GM12878 (cell line): ENCODE measurements around the gene SH3BGRL3. TPM values are rescaled to one million over a fixed set of nuclear protein-coding genes. Genes with fewer than 3 reads are reported as not detected.

Experiments
- ATAC-seq: fragments of 200-7000 bp; cut with Tn5 transposase; 3 replicates; pipeline ENCODE4 v1.9.1; 2020; ENCODE audit warnings: mild to moderate bottlenecking, moderate library complexity
- BruUV-seq: library from RNA; stranded (reverse); fragments of 400-500 nt; replicated peaks from 2 replicates; lab custom pipeline; 2021; lab: Mats Ljungman, UMichigan
- CTCF ChIA-PET: fragments of 300-600 bp; sonication (Branson Sonifier 250); formaldehyde crosslinking; extraction: SDS; loops from one replicate; lab custom pipeline; 2021; ENCODE audit warnings: inconsistent platforms; lab: Yijun Ruan, JAX
- POLR2A ChIA-PET: fragments of 350-600 bp; formaldehyde crosslinking; extraction: SDS; loops from one replicate; lab custom pipeline; 2021; ENCODE audit warnings: inconsistent platforms; lab: Charles Lee
- RAD21 ChIA-PET: fragments of 300-600 bp; sonication (Branson Sonifier 250); formaldehyde crosslinking; loops from one replicate; lab custom pipeline; 2023; ENCODE audit warnings: antibody characterized with exemption; ENCODE audit not compliant: unreplicated experiment; lab: Charles Lee
- SMC1A ChIA-PET: fragments of 300-600 bp; sonication (Branson Sonifier 250); formaldehyde crosslinking; loops from one replicate; lab custom pipeline; 2023; ENCODE audit not compliant: unreplicated experiment, uncharacterized antibody; lab: Charles Lee
- DNase-seq: peaks from one replicate; pipeline ENCODE4 v3.0.0-alpha.2; 2011; ENCODE audit warnings: low read depth, low spot score
- FAIRE-seq: peaks from 3 replicates; lab custom pipeline; 2011; peaks lifted over from hg19 to GRCh38; lab: Jason Lieb, UNC
- H2AFZ ChIP-seq: 2 replicates; pipeline ENCODE4 v1.6.0; 2011; ENCODE audit warnings: low read depth, low read length, control low read depth; ENCODE audit not compliant: control insufficient read depth
- H3K27ac ChIP-seq: 2 replicates; pipeline ENCODE4 v1.5.1; 2011; ENCODE audit warnings: control low read depth; ENCODE audit not compliant: control insufficient read depth, insufficient read depth
- H3K27me3 ChIP-seq, 2 experiments: replicated peaks in 1 of 2; 2 replicates each; pipeline versions ENCODE4 v1.6.0 to v1.6.1; 2011; ENCODE audit warnings: low read length in 1 of 2; ENCODE audit not compliant: control insufficient read depth in 2 of 2, insufficient read depth in 2 of 2
- H3K36me3 ChIP-seq, 2 experiments: 2 replicates each; pipeline ENCODE4 v1.5.1; 2011; ENCODE audit warnings: low read length in 1 of 2; ENCODE audit not compliant: control insufficient read depth in 2 of 2, insufficient read depth in 2 of 2
- H3K4me1 ChIP-seq: 2 replicates; pipeline ENCODE4 v1.6.1; 2011; ENCODE audit warnings: mild to moderate bottlenecking, low read length, moderate library complexity, mixed read lengths; ENCODE audit not compliant: control insufficient read depth, insufficient read depth
- H3K4me2 ChIP-seq: 2 replicates; pipeline ENCODE4 v1.6.0; 2011; ENCODE audit warnings: control low read depth; ENCODE audit not compliant: control insufficient read depth, insufficient read depth
- H3K4me3 ChIP-seq: fragments of 200-600 bp; sonication (generic); 2 replicates; pipeline ENCODE4 v1.5.1; 2016
- H3K79me2 ChIP-seq: 2 replicates; pipeline ENCODE4 v1.6.0; 2011; ENCODE audit warnings: low read length; ENCODE audit not compliant: control insufficient read depth, insufficient read depth
- H3K9ac ChIP-seq: 2 replicates; pipeline ENCODE4 v1.8.0; 2011; ENCODE audit warnings: low read length, control low read depth, mixed read lengths; ENCODE audit not compliant: control insufficient read depth, insufficient read depth
- H3K9me3 ChIP-seq: replicated peaks from 3 replicates; pipeline ENCODE4 v1.5.1; 2011; ENCODE audit warnings: mild to moderate bottlenecking, low read length; ENCODE audit not compliant: control insufficient read depth, insufficient read depth
- H4K20me1 ChIP-seq: 2 replicates; pipeline ENCODE4 v1.6.0; 2011; ENCODE audit not compliant: control insufficient read depth, insufficient read depth
- ATF2 ChIP-seq: IDR thresholded peaks from 2 replicates; pipeline ENCODE4 v1.6.1; 2012; ENCODE audit warnings: low read length, inconsistent platforms
- BCL3 ChIP-seq: IDR thresholded peaks from 2 replicates; pipeline ENCODE4 v1.6.1; 2011; ENCODE audit warnings: borderline replicate concordance, low read depth, mild to moderate bottlenecking, moderate library complexity, low read length; ENCODE audit not compliant: insufficient read depth, poor library complexity, severe bottlenecking
- CBX5 ChIP-seq: sonication (generic); IDR thresholded peaks from 2 replicates; pipeline ENCODE4 v1.6.1; 2016; ENCODE audit warnings: low read depth, moderate library complexity, mild to moderate bottlenecking, inconsistent platforms
- CHD4 ChIP-seq: fragments of 200-600 bp; sonication (generic); IDR thresholded peaks from 2 replicates; pipeline ENCODE4 v1.6.1; 2016; ENCODE audit warnings: mild to moderate bottlenecking
- EED ChIP-seq: sonication (generic); IDR thresholded peaks from 2 replicates; pipeline ENCODE4 v1.6.1; 2016; ENCODE audit warnings: antibody characterized with exemption, low read depth
- IKZF2 ChIP-seq, 2 experiments: fragments of 450-650 bp; IDR thresholded peaks; 2 replicates each; pipeline ENCODE4 v1.6.1; 2017; ENCODE audit warnings: mild to moderate bottlenecking in 2 of 2, moderate library complexity in 2 of 2
- IRF4 ChIP-seq: IDR thresholded peaks from 2 replicates; pipeline ENCODE4 v1.6.1; 2011; ENCODE audit warnings: low read depth, low read length
- MEF2A ChIP-seq: IDR thresholded peaks from 2 replicates; pipeline ENCODE4 v1.6.1; 2011; ENCODE audit warnings: low read depth, mild to moderate bottlenecking, low read length, moderate library complexity; ENCODE audit not compliant: insufficient read depth
- MEF2B ChIP-seq: fragments of 450-650 bp; IDR thresholded peaks from 2 replicates; pipeline ENCODE4 v1.6.1; 2018; ENCODE audit warnings: mild to moderate bottlenecking, moderate library complexity; ENCODE audit not compliant: partially characterized antibody, poor library complexity, severe bottlenecking
- RELB ChIP-seq: fragments of 450-650 bp; IDR thresholded peaks from 2 replicates; pipeline ENCODE4 v1.6.1; 2017; ENCODE audit warnings: low read depth, mild to moderate bottlenecking, moderate library complexity
- RUNX3 ChIP-seq: IDR thresholded peaks from 2 replicates; pipeline ENCODE4 v1.6.1; 2012; ENCODE audit warnings: low read length, inconsistent platforms
- SPI1 ChIP-seq: IDR thresholded peaks from 2 replicates; pipeline ENCODE4 v1.6.1; 2011; ENCODE audit warnings: low read depth, mild to moderate bottlenecking, low read length, moderate library complexity, borderline replicate concordance; ENCODE audit not compliant: insufficient read depth
- STAT3 ChIP-seq: IDR thresholded peaks from 2 replicates; pipeline ENCODE4 v1.6.1; 2011; ENCODE audit warnings: low read depth, low read length, improper control_type of control experiment
- TCF12 ChIP-seq: IDR thresholded peaks from 2 replicates; pipeline ENCODE4 v1.6.1; 2011; ENCODE audit warnings: low read depth, mild to moderate bottlenecking, low read length
- WGBS: methylation state at CpG from one replicate; pipeline ENCODE4 v1.1.6; 2016; ENCODE audit warnings: low lambda C conversion rate; ENCODE audit not compliant: insufficient replicate concordance, insufficient coverage; ENCODE audit errors: missing lambda C conversion rate; 5-methylcytosine and 5-hydroxymethylcytosine counted together
- in situ Hi-C: fragments of 300-500 bp; cut with MboI; formaldehyde crosslinking; loops from 9 replicates; pipeline ENCODE4 v1.14.3; 2018; ENCODE audit warnings: mixed read lengths
- intact Hi-C: fragments of 100-400 bp; cut with micrococcal nuclease; formaldehyde crosslinking; loops from one replicate; pipeline ENCODE4 v1.14.2; 2022; ENCODE audit not compliant: unreplicated experiment
- polyA plus RNA-seq, 11 experiments: library from polyadenylated mRNA; depleted of rRNA in 4 of 11; unstranded in 6 of 11; stranded (reverse) in 5 of 11; fragments of >200 nt; fragmentation: Nextera tagmentation in 4 of 11; fragmentation: Illumina TruSeq in 1 of 11; extraction: Ambion mirVana in 4 of 11; extraction: Trizol in 1 of 11; gene quantifications; 1 replicate in 1 of 11; 2 replicates in 10 of 11; pipeline versions ENCODE4 v1.2.1 to v1.2.3, GENCODE V29; 2011 to 2016; ENCODE audit warnings: inconsistent platforms in 2 of 11, missing spikeins in 2 of 11, low read depth in 1 of 11
- total RNA-seq, 4 experiments: library from RNA; depleted of rRNA in 3 of 4; stranded (reverse); fragments of >200 nt in 3 of 4; fragmentation: Illumina TruSeq in 1 of 4; extraction: Trizol in 1 of 4; gene quantifications; 2 replicates each; pipeline versions ENCODE4 v1.2.1 to v1.2.3, GENCODE V29; 2013 to 2021

Gene SH3BGRL3
- total and polyA plus RNA-seq, 10 of the 15 experiments (the other 5 are each of a cell fraction or from before 2014, with no cell fraction given): 39.7 to 390 (median 118) TPM

- Histone ChIP-seq H3K9ac (peak overlapping the region; percentile 57), H3K79me2 (peaks cover 23% of the 10 kb centered on the region), H3K4me3 (peak overlapping the region; percentile 96), H3K4me2 (peak overlapping the region; percentile 57), H3K4me1 (peaks cover 59% of the 10 kb centered on the region), H3K36me3 (no peaks in the 10 kb centered on the region; a peak in 1 of 4 replicates), H3K27ac (peak overlapping the region; percentile 89), H3K27me3 (no peaks in the 10 kb centered on the region), H3K9me3 (no peaks in the 10 kb centered on the region), H4K20me1 (no peaks in the 10 kb centered on the region), H2AFZ (no peak overlapping the region; the same call in 1 of the 2 replicates)
- ChIA-PET POLR2A (interaction anchor here (0.6 to 10.6 kb wide), 5 partner anchors 10 to 204 kb away, joined by 4 to 253 read pairs (median 31); partner anchors contain the start of genes SH3BGRL3 and UBXN11), RAD21 (interaction anchor here (2.0 to 10.4 kb wide), 6 partner anchors 9 to 147 kb away, joined by 8 to 477 read pairs (median 26); partner anchors contain the start of genes CEP85, SH3BGRL3, UBXN11 and ZNF593), CTCF (interaction anchor here (1.0 to 11.6 kb wide), 7 partner anchors 8 to 153 kb away, joined by 3 to 879 read pairs (median 3); partner anchors contain the start of genes CEP85 and SH3BGRL3), SMC1A (interaction anchor here (1.5 to 14.9 kb wide), 4 partner anchors 10 to 147 kb away, joined by 4 to 474 read pairs (median 80); partner anchors contain the start of genes SH3BGRL3, UBXN11 and ZNF593)
- ATAC-seq (no peak), DNase-seq (no peak), FAIRE-seq (no peak)
- in situ Hi-C loops: no loop called here
- no peak for TF ChIP-seq CHD4
- TF ChIP-seq BCL3: no peak
- TF ChIP-seq IRF4: peak; percentile 56; the same call in 1 of the 2 replicates
- TF ChIP-seq STAT3: no peak
- no peak for TF ChIP-seq TCF12
- no peak for TF ChIP-seq CBX5
- peak; percentile 53; the same call in 1 of the 2 replicates for TF ChIP-seq MEF2A
- 0 out of 2 replicates have a peak, but pooled peaks have one; percentile 12 for TF ChIP-seq RUNX3
- TF ChIP-seq EED: 0 out of 2 replicates have a peak, but pooled peaks have one; percentile 29
- peak; percentile 21 for TF ChIP-seq MEF2B
- TF ChIP-seq RELB: peak; percentile 25
- peak; percentile 43 to 48; a peak in 3 of 4 replicates for TF ChIP-seq IKZF2 (IDR thresholded peaks at IDR 0.05)
- peak; percentile 86; the same call in 1 of the 2 replicates for TF ChIP-seq SPI1
- peak; percentile 17; the same call in 1 of the 2 replicates for TF ChIP-seq ATF2
- WGBS: 0% methylated on average over 2 of the region's 2 CpGs
- no TSS peak for BruUV-seq
- intact Hi-C loops: loop anchor here (5.0 kb wide), 2 partner anchors 80 to 210 kb away; no protein-coding TSS in a partner anchor
Observed at GRCh38 chr1:26317146-26317545, 37.3 kb downstream of the SH3BGRL3 start.
